GM12892 (cell line): ENCODE data around the gene GRID1.

ENCODE experiments used
- POLR2A ChIP-seq: IDR thresholded peaks from 2 replicates; pipeline ENCODE4 v1.6.1; 2011; ENCODE audit warnings: low read depth, low read length, control low read depth
- POLR2AphosphoS5 ChIP-seq: IDR thresholded peaks from 2 replicates; pipeline ENCODE4 v1.6.1; 2011; ENCODE audit warnings: low read depth, low read length, control low read depth
- TAF1 ChIP-seq: IDR thresholded peaks from 2 replicates; pipeline ENCODE4 v1.6.1; 2011; ENCODE audit warnings: low read depth, mild to moderate bottlenecking, control low read depth, low read length, borderline replicate concordance

- TF ChIP-seq POLR2A (no peak), POLR2AphosphoS5 (no peak), TAF1 (no peak)
Observed at GRCh38 chr10:86056672-86057071, 309.9 kb downstream of the GRID1 start.
